Upper lobe of left lung (tissue), 4 donors: ENCODE data around the gene AGFG2.

Experiments
- POLR2A ChIP-seq, 4 donors: fragments of 450-650 bp; IDR thresholded peaks; one replicate each; pipeline ENCODE4 v1.5.1; 2016 to 2017; ENCODE audit warnings: antibody characterized with exemption in 4 of 4, mild to moderate bottlenecking in 2 of 4
- POLR2AphosphoS5 ChIP-seq, 2 donors: sonication (generic); formaldehyde crosslinking; IDR thresholded peaks; one replicate each; pipeline ENCODE4 v1.5.1; 2017; ENCODE audit warnings: antibody characterized with exemption in 2 of 2
- TF ChIP-seq, protein P1 (sequence below), 6 experiments: fragments of 450-650 bp in 4 of 6; fragments of 200-600 bp in 2 of 6; sonication (generic) in 2 of 6; IDR thresholded peaks; one replicate each; pipeline ENCODE4 v1.5.1; 2016 to 2019; ENCODE audit warnings: antibody characterized with exemption in 6 of 6

DNA sequence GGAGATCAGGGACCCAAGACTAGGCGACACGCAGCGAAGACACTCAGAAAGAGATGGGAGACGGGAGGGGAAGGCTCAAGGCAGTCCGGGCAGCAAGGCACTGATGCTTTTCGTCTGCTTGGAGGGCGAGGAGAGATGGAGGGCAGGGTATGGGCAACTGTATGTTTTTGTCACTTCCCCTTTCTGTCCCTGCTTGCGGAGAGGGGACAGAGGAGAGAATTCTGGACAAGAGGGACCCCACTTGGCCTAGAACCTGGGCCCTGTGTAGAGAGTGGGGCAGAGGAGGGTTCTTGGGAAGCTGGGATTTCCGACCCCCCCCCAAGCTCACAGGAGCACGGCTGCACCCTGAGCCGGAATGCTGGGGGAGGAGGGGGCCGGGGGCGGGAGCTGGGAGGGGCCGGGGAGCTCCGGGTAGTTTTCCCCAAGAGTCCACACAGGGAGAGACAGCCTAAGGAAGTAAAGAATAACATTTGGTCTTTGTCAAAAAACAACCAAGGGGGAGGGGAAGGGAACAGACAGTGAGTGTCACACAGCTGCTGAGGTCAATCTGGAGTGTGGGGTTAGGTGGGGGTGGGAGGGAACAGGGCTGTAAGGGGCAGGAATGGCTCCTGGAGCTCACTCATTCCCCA, 45.2 kb downstream of the AGFG2 start:
- TF ChIP-seq, protein P1, sequence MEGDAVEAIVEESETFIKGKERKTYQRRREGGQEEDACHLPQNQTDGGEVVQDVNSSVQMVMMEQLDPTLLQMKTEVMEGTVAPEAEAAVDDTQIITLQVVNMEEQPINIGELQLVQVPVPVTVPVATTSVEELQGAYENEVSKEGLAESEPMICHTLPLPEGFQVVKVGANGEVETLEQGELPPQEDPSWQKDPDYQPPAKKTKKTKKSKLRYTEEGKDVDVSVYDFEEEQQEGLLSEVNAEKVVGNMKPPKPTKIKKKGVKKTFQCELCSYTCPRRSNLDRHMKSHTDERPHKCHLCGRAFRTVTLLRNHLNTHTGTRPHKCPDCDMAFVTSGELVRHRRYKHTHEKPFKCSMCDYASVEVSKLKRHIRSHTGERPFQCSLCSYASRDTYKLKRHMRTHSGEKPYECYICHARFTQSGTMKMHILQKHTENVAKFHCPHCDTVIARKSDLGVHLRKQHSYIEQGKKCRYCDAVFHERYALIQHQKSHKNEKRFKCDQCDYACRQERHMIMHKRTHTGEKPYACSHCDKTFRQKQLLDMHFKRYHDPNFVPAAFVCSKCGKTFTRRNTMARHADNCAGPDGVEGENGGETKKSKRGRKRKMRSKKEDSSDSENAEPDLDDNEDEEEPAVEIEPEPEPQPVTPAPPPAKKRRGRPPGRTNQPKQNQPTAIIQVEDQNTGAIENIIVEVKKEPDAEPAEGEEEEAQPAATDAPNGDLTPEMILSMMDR (IDR thresholded peaks at IDR 0.05), result no peak
- TF ChIP-seq POLR2A (IDR thresholded peaks at IDR 0.05), result no peak
- TF ChIP-seq POLR2AphosphoS5 (IDR thresholded peaks at IDR 0.05), result peak in 1 of 2 donors; percentile 51
